Peyer's patch (tissue), 4 donors: ENCODE results near the gene PC.

Experiments used
- POLR2A ChIP-seq, 2 donors: fragments of 450-650 bp; IDR thresholded peaks; one replicate each; pipeline ENCODE4 v1.5.1; 2017; ENCODE audit warnings: antibody characterized with exemption in 2 of 2, mild to moderate bottlenecking in 2 of 2, moderate library complexity in 2 of 2
- TF ChIP-seq, protein P1 (sequence below), 6 experiments: fragments of 450-650 bp in 4 of 6; fragments of 200-600 bp in 2 of 6; sonication (generic) in 1 of 6; IDR thresholded peaks; one replicate each; pipeline ENCODE4 v1.5.1; 2017 to 2019; ENCODE audit warnings: antibody characterized with exemption in 6 of 6, mild to moderate bottlenecking in 3 of 6, moderate library complexity in 1 of 6

DNA sequence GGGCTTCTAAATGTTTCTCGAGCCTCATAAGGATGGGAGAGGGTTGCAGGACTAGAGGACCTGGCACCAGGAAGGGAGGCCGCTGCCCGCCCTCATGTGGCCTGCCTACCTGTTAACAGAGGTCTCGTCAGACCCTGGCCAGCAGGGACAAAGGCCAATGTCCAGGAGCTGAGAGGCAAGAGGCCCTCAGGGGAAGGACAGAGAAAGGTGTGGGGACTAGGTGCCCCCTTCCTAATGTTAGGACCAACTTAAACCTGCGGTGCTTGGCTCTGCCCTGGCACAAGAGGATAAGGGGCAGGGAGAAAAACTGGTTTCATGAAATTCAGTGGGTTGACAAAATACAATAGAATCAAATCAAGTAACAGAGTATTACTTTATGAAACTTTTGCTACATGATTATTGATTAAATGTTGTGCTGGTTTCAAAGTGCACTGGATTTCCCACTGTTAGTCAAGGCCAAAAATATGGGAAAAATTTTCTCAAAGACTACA, 44.8 kb upstream of the PC start:
- TF ChIP-seq, protein P1, sequence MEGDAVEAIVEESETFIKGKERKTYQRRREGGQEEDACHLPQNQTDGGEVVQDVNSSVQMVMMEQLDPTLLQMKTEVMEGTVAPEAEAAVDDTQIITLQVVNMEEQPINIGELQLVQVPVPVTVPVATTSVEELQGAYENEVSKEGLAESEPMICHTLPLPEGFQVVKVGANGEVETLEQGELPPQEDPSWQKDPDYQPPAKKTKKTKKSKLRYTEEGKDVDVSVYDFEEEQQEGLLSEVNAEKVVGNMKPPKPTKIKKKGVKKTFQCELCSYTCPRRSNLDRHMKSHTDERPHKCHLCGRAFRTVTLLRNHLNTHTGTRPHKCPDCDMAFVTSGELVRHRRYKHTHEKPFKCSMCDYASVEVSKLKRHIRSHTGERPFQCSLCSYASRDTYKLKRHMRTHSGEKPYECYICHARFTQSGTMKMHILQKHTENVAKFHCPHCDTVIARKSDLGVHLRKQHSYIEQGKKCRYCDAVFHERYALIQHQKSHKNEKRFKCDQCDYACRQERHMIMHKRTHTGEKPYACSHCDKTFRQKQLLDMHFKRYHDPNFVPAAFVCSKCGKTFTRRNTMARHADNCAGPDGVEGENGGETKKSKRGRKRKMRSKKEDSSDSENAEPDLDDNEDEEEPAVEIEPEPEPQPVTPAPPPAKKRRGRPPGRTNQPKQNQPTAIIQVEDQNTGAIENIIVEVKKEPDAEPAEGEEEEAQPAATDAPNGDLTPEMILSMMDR (IDR thresholded peaks at IDR 0.05) = no peak
- no peak for TF ChIP-seq POLR2A (IDR thresholded peaks at IDR 0.05)
